ENCODE data around the gene ATXN7L2.
"Not testable (repeated sequence)": the region's sequence is repeated elsewhere in the genome, so short reads cannot be mapped to it uniquely, and the experiment has no call there.

The ATXN7L2 gene

DNA sequence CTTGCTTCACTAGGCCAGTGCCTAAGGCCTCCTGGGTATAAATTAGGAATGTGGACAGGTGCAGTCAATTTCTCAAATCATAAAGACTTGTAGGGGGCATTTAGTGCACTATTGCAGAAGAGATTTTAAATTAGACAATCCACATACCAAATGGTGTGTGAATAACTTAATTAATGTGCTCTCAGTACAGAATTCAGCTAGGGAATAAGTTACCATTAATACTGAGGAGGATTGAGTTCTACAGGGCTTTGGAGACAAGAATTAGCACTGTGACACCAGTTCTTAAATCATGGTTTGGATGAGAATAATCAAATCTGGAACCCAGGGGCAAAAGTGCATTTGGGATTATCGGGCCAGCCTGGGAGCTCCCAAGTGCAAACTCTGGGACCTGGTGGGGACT is 15.6 kb upstream of the ATXN7L2 start:
- in situ Hi-C loops (cut with MboI; ENCODE audit: low sequenced_read_pairs, unreplicated experiment): no loop called here
- TF ChIP-seq, protein P1, sequence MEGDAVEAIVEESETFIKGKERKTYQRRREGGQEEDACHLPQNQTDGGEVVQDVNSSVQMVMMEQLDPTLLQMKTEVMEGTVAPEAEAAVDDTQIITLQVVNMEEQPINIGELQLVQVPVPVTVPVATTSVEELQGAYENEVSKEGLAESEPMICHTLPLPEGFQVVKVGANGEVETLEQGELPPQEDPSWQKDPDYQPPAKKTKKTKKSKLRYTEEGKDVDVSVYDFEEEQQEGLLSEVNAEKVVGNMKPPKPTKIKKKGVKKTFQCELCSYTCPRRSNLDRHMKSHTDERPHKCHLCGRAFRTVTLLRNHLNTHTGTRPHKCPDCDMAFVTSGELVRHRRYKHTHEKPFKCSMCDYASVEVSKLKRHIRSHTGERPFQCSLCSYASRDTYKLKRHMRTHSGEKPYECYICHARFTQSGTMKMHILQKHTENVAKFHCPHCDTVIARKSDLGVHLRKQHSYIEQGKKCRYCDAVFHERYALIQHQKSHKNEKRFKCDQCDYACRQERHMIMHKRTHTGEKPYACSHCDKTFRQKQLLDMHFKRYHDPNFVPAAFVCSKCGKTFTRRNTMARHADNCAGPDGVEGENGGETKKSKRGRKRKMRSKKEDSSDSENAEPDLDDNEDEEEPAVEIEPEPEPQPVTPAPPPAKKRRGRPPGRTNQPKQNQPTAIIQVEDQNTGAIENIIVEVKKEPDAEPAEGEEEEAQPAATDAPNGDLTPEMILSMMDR (IDR thresholded peaks at IDR 0.05; ENCODE audit: borderline replicate concordance, control extremely low read depth, extremely low read depth, insufficient read depth, missing control alignments): no peak
- no peak for DNase-seq (ENCODE audit: low spot score)

DNA sequence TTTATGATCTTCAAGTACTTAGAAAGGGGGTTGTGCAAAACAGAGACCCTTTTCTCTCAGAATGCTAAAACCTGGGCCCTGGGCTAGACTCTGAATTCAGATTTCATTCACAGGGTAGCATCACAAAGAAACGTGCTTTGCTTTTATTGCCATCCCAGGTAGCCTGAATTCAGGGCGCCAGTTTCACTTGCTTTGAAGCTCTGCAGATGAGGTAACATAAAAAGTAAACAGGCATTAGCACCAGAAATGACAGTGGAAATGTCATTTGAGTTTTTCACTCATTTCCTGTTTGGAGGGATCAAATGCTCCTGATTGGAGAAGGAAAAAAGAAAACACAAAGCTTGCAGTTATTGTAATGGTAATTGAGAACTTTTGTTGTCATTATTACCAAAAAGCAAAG is 14.8 kb upstream of the ATXN7L2 start:
- TF ChIP-seq, protein P1 (IDR thresholded peaks at IDR 0.05; ENCODE audit: borderline replicate concordance, control extremely low read depth, extremely low read depth, insufficient read depth, missing control alignments): no peak
- no peak for DNase-seq (ENCODE audit: low spot score)
- in situ Hi-C loops (cut with MboI; ENCODE audit: low sequenced_read_pairs, unreplicated experiment): no loop called here

DNA sequence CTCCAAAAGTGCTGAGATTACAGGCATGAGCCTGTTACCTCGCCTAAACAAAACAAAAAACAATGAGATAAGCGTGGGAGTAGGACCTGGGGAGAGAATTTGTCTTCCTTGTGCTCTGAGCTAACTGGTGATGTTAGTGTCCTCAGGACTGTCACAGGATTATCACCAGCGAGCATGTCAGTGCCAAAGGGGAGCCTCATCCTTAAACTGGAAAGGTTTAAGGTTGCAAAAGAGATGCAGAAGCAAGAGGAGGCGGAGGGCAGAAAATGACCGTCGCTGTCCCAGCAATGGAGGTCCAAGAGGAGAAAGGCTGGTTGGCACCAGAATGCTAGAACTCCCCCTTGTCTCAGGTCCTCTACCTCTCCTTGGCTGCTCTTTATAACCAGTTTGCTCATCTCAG is 13.5 kb upstream of the ATXN7L2 start:
- TF ChIP-seq, protein P1 (IDR thresholded peaks at IDR 0.05; ENCODE audit: borderline replicate concordance, control extremely low read depth, extremely low read depth, insufficient read depth, missing control alignments): no peak
- DNase-seq (ENCODE audit: low spot score): no peak
- in situ Hi-C loops (cut with MboI; ENCODE audit: low sequenced_read_pairs, unreplicated experiment): no loop called here

DNA sequence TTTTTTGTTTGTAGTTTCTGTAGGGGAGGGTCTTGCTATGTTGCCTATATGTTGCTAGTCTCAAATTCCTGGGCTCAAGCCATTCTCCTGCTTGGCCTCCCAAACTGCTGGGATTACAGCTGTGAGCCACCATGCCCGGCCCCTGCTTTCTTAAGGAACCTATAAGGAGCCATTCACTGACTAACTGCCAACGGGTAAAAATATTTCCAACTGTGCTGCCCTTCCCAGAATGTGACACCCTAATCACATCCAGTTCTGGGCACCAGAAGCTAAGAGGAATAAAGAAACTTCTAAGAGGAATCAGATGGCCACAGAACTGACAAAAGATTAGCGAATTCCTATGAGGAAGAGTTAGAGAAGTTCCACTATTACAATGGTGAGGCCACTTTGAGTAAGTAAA is 10.9 kb upstream of the ATXN7L2 start:
- in situ Hi-C loops (cut with MboI; ENCODE audit: low sequenced_read_pairs, unreplicated experiment): no loop called here
- TF ChIP-seq, protein P1 (IDR thresholded peaks at IDR 0.05; ENCODE audit: borderline replicate concordance, control extremely low read depth, extremely low read depth, insufficient read depth, missing control alignments): no peak
- no peak for DNase-seq (ENCODE audit: low spot score)

DNA sequence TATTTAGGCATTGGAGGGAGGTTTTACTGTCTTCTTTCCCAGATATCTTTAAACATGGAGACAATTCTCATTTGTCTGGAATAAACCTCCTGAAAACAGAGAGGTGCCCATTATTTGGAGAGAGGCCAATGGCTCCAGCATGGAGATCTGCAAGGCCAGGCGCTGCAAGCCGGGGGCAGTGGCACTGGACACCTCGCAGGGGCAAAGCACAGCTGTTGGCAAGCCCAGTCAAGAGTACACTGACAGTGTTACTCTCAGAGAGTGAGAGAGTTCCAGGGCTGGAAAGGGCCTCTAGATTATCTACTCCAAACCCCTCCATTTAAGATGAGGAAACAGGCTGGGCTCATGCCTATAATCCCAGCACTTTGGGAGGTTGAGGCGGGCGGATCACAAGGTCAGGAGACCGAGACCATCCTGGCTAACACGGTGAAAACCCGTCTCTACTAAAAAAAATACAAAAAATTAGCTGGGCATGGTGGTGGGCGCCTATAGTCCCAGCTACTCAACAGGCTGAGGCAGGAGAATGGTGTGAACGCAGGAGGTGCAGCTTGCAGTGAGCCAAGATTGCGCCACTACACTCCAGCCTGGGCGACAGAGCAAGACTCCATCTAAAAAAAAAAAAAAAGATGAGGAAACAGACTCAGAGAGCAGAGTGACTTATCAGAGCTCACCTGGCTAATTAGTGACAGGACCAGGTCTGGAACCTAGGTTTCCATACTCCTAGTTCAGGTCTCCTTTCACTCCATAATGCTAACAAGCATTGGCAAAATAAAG is 10.2 kb upstream of the ATXN7L2 start:
- in situ Hi-C loops (cut with MboI; ENCODE audit: low sequenced_read_pairs, unreplicated experiment); DNase-seq (ENCODE audit: low spot score): not testable (repeated sequence)

DNA sequence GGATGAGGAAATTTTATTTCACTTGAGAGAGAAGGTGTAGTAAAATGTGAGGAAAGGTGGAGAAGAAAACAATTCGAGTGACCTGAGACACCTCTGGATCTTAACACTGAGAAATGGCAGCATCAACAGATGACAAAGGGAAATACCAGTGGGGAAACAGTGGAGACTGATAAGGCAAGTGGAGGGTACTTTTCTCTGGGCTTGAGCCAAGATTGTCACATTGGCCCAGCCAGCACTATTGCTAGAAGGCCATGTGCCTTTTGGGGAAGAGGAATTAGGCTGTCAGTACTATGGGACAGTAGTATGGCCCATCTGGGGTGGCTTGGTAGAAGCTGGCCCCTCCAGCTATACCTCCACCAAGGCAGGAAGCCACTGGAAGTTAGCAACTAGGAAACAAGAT is 9.0 kb upstream of the ATXN7L2 start:
- no peak for DNase-seq (ENCODE audit: low spot score)
- in situ Hi-C loops (cut with MboI; ENCODE audit: low sequenced_read_pairs, unreplicated experiment): no loop called here
- TF ChIP-seq, protein P1 (IDR thresholded peaks at IDR 0.05; ENCODE audit: borderline replicate concordance, control extremely low read depth, extremely low read depth, insufficient read depth, missing control alignments): no peak

DNA sequence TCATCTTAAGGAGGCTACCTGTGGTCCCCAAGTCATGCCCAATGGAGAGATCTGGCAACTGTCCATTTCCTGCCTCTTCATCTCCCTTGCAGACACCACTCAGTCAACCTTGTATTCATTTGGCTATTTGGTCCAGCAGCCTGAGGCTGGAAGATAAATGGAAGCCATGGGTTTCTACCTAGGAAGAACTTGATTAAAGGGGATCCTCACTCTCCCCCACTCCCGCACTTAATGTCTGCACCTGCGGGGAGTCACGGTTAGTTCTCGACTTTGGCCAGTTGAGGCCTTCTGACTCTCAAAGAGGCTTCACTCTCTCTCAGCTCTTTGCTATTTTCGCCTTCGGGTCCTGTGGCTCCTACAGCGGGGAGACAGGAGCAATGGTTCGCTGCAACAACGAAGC is 8.4 kb upstream of the ATXN7L2 start:
- in situ Hi-C loops (cut with MboI; ENCODE audit: low sequenced_read_pairs, unreplicated experiment): no loop called here
- TF ChIP-seq, protein P1 (IDR thresholded peaks at IDR 0.05; ENCODE audit: borderline replicate concordance, control extremely low read depth, extremely low read depth, insufficient read depth, missing control alignments): no peak
- no peak for DNase-seq (ENCODE audit: low spot score)
